Thoracic aorta (tissue), 2 donors: ENCODE data around the gene LARP6. TPM values are rescaled to one million over a fixed set of nuclear protein-coding genes. Genes with fewer than 3 reads are reported as not detected.

Experiments used
- ATAC-seq: fragments of 150-250 bp; one replicate; pipeline ENCODE4 v1.8.0; 2017; ENCODE audit warnings: low read depth; ENCODE audit not compliant: insufficient number of reproducible peaks, low FRiP score
- DNase-seq: peaks from one replicate; pipeline ENCODE4 v3.0.0-alpha.2; 2020; ENCODE audit warnings: low spot score
- H3K27ac ChIP-seq, 2 donors: fragments of 200-600 bp; sonication (generic); 1 replicate in 1 of 2; 2 replicates in 1 of 2; pipeline ENCODE4 v1.5.1; 2016; ENCODE audit warnings: mild to moderate bottlenecking in 2 of 2, moderate library complexity in 2 of 2
- H3K27me3 ChIP-seq: fragments of 200-600 bp; sonication (generic); replicated peaks from 2 replicates; pipeline ENCODE4 v1.6.0; 2016; ENCODE audit warnings: mild to moderate bottlenecking; ENCODE audit not compliant: insufficient read depth
- H3K36me3 ChIP-seq: fragments of 200-600 bp; sonication (generic); one replicate; pipeline ENCODE4 v1.5.1; 2016
- H3K4me1 ChIP-seq, 2 donors: fragments of 200-600 bp; sonication (generic); 1 replicate in 1 of 2; 2 replicates in 1 of 2; pipeline versions ENCODE4 v1.5.1 to v1.6.0; 2016; ENCODE audit warnings: low read depth in 2 of 2, mild to moderate bottlenecking in 1 of 2; ENCODE audit not compliant: control insufficient read depth in 1 of 2
- H3K4me3 ChIP-seq: fragments of 200-600 bp; sonication (generic); 2 replicates; pipeline ENCODE4 v1.5.1; 2016; ENCODE audit warnings: mild to moderate bottlenecking
- H3K9me3 ChIP-seq: fragments of 200-600 bp; sonication (generic); 2 replicates; pipeline ENCODE4 v1.5.1; 2016
- CTCF ChIP-seq: fragments of 200-600 bp; sonication (generic); IDR thresholded peaks from one replicate; pipeline ENCODE4 v1.5.1; 2019; ENCODE audit warnings: antibody characterized with exemption
- total RNA-seq, 2 donors: library from RNA; depleted of rRNA; stranded (reverse); fragments of >200 nt; gene quantifications; one replicate each; pipeline versions ENCODE4 v1.1.0 to v1.2.3, GENCODE V29; 2016

The LARP6 gene
- total RNA-seq, 2 donors from 2014 or later: 43.3 to 92.6 TPM

- no peak for ATAC-seq
- H3K4me3 ChIP-seq: no peak overlapping the region
- H3K4me1 ChIP-seq: peaks cover 11 to 40% of the 10 kb centered on the region in 2 donors
- no peak for TF ChIP-seq CTCF
- H3K9me3 ChIP-seq: no peaks in the 10 kb centered on the region
- DNase-seq: no peak
- H3K36me3 ChIP-seq: peaks cover 13% of the 10 kb centered on the region
- no peak overlapping the region for H3K27ac ChIP-seq
- no peaks in the 10 kb centered on the region for H3K27me3 ChIP-seq
Measured at GRCh38 chr15:70832176-70832575, 21.8 kb downstream of the LARP6 start.

- Histone ChIP-seq H3K9me3 (no peaks in the 10 kb centered on the region), H3K27me3 (no peaks in the 10 kb centered on the region), H3K4me1 (peaks cover 16 to 40% of the 10 kb centered on the region in 2 donors), H3K36me3 (peaks cover 13% of the 10 kb centered on the region), H3K4me3 (no peak overlapping the region), H3K27ac (no peak overlapping the region)
- DNase-seq (no peak), ATAC-seq (no peak)
- TF ChIP-seq CTCF: no peak
Measured at GRCh38 chr15:70831094-70831911, 22.7 kb downstream of the LARP6 start.

GRCh38 chr15:70830615-70831014, 23.3 kb downstream of the LARP6 start:
- peaks cover 13% of the 10 kb centered on the region for H3K36me3 ChIP-seq
- no peak for TF ChIP-seq CTCF
- H3K4me3 ChIP-seq: no peak overlapping the region
- no peak for ATAC-seq
- H3K27me3 ChIP-seq: no peaks in the 10 kb centered on the region
- no peaks in the 10 kb centered on the region for H3K9me3 ChIP-seq
- DNase-seq: no peak
- H3K27ac ChIP-seq: no peak overlapping the region
- peaks cover 20 to 34% of the 10 kb centered on the region in 2 donors for H3K4me1 ChIP-seq

GRCh38 chr15:70829371-70830166, 24.4 kb downstream of the LARP6 start:
- Histone ChIP-seq H3K27ac (no peak overlapping the region), H3K27me3 (no peaks in the 10 kb centered on the region), H3K9me3 (no peaks in the 10 kb centered on the region), H3K4me3 (no peak overlapping the region), H3K4me1 (peaks cover 20 to 24% of the 10 kb centered on the region in 2 donors), H3K36me3 (peaks cover 13% of the 10 kb centered on the region)
- ATAC-seq (no peak), DNase-seq (no peak)
- TF ChIP-seq CTCF: no peak

GRCh38 chr15:70827721-70828120, 26.2 kb downstream of the LARP6 start:
- H3K4me3 ChIP-seq: no peak overlapping the region
- no peak overlapping the region for H3K27ac ChIP-seq
- peaks cover 10 to 13% of the 10 kb centered on the region in 2 donors for H3K4me1 ChIP-seq
- DNase-seq: no peak
- no peak for TF ChIP-seq CTCF
- H3K36me3 ChIP-seq: peaks cover 13% of the 10 kb centered on the region
- no peaks in the 10 kb centered on the region for H3K27me3 ChIP-seq
- H3K9me3 ChIP-seq: no peaks in the 10 kb centered on the region
- no peak for ATAC-seq
